ENCODE data around the gene JUP.

Gene JUP

GRCh38 chr17:41810659-41811548 lies 24.4 kb upstream of the JUP start:
- DNase-seq (ENCODE audit: extremely low read depth in 1 of 2, low read depth in 1 of 2) = no peak

GRCh38 chr17:41806685-41807445 lies 20.4 kb upstream of the JUP start:
- DNase-seq (ENCODE audit: extremely low read depth in 1 of 2, low read depth in 1 of 2) = no peak

- DNase-seq (ENCODE audit: extremely low read depth in 1 of 2, low read depth in 1 of 2) = no peak
Measured at GRCh38 chr17:41803049-41804020, 16.8 kb upstream of the JUP start.

- peak; percentile 31 to 39 for DNase-seq (ENCODE audit: extremely low read depth in 1 of 2, low read depth in 1 of 2)
Measured at GRCh38 chr17:41801374-41802271, 15.1 kb upstream of the JUP start.

- no peak for DNase-seq (ENCODE audit: extremely low read depth in 1 of 2, low read depth in 1 of 2)
Measured at GRCh38 chr17:41800601-41801373, 14.3 kb upstream of the JUP start.

- DNase-seq (ENCODE audit: extremely low read depth in 1 of 2, low read depth in 1 of 2) = no peak
Measured at GRCh38 chr17:41799366-41799765, 12.9 kb upstream of the JUP start.

GRCh38 chr17:41797377-41797776 lies 10.9 kb upstream of the JUP start:
- DNase-seq (ENCODE audit: extremely low read depth in 1 of 2, low read depth in 1 of 2) = no peak

GRCh38 chr17:41796121-41796895 lies 9.8 kb upstream of the JUP start:
- no peak for DNase-seq (ENCODE audit: extremely low read depth in 1 of 2, low read depth in 1 of 2)

- no peak for DNase-seq (ENCODE audit: extremely low read depth in 1 of 2, low read depth in 1 of 2)
Measured at GRCh38 chr17:41794540-41794975, 8.0 kb upstream of the JUP start.

GRCh38 chr17:41793784-41794539 lies 7.5 kb upstream of the JUP start:
- DNase-seq (ENCODE audit: extremely low read depth in 1 of 2, low read depth in 1 of 2) = no peak

GRCh38 chr17:41792845-41793783 lies 6.6 kb upstream of the JUP start:
- DNase-seq (ENCODE audit: extremely low read depth in 1 of 2, low read depth in 1 of 2) = no peak

- no peak for DNase-seq (ENCODE audit: extremely low read depth in 1 of 2, low read depth in 1 of 2)
Measured at GRCh38 chr17:41787021-41787418, 509 bp upstream of the JUP start.

- no peak for DNase-seq (ENCODE audit: extremely low read depth in 1 of 2, low read depth in 1 of 2)
Measured at GRCh38 chr17:41785859-41786226, 668 bp downstream of the JUP start.

GRCh38 chr17:41785091-41785858 lies 1.2 kb downstream of the JUP start:
- DNase-seq (ENCODE audit: extremely low read depth in 1 of 2, low read depth in 1 of 2) = no peak

GRCh38 chr17:41784207-41784744 lies 2.2 kb downstream of the JUP start:
- DNase-seq (ENCODE audit: extremely low read depth in 1 of 2, low read depth in 1 of 2) = no peak

GRCh38 chr17:41782142-41782541 lies 4.4 kb downstream of the JUP start:
- no peak for DNase-seq (ENCODE audit: extremely low read depth in 1 of 2, low read depth in 1 of 2)
